H9 (cell line): ENCODE results near the gene SMAP1. TPM values are rescaled to one million over a fixed set of nuclear protein-coding genes. Genes with fewer than 3 reads are reported as not detected.

ENCODE experiments used
- DNase-seq: peaks from one replicate; pipeline ENCODE4 v3.0.0-alpha.2; 2017
- H2AFZ ChIP-seq: one replicate; pipeline ENCODE4 v1.6.1; 2013; ENCODE audit warnings: mild to moderate bottlenecking, low read length, control low read depth, moderate library complexity
- H2AK5ac ChIP-seq: 2 replicates; pipeline ENCODE4 v1.6.1; 2013; ENCODE audit warnings: low read length, control low read depth, mixed read lengths; ENCODE audit not compliant: insufficient read length
- H2BK120ac ChIP-seq: one replicate; pipeline ENCODE4 v1.6.1; 2013; ENCODE audit warnings: low read depth, mild to moderate bottlenecking, low read length, control low read depth, inconsistent platforms; ENCODE audit not compliant: poor library complexity, severe bottlenecking
- H2BK12ac ChIP-seq: 2 replicates; pipeline ENCODE4 v1.6.1; 2013; ENCODE audit warnings: low read length, control low read depth, mixed read lengths, low read depth; ENCODE audit not compliant: insufficient read length
- H2BK15ac ChIP-seq: 2 replicates; pipeline ENCODE4 v1.6.1; 2013; ENCODE audit warnings: low read depth, low read length, control low read depth
- H2BK20ac ChIP-seq: one replicate; pipeline ENCODE4 v1.6.1; 2013; ENCODE audit warnings: low read depth, mild to moderate bottlenecking, low read length, control low read depth, inconsistent platforms; ENCODE audit not compliant: poor library complexity, severe bottlenecking
- H2BK5ac ChIP-seq: 2 replicates; pipeline ENCODE4 v1.6.1; 2013; ENCODE audit warnings: low read length, control low read depth, mixed read lengths; ENCODE audit not compliant: insufficient read length
- H3K14ac ChIP-seq: 2 replicates; pipeline ENCODE4 v1.6.1; 2013; ENCODE audit warnings: low read length, control low read depth; ENCODE audit not compliant: insufficient read depth
- H3K18ac ChIP-seq: 2 replicates; pipeline ENCODE4 v1.6.1; 2013; ENCODE audit warnings: low read depth, mild to moderate bottlenecking, mixed read lengths, low read length, control low read depth; ENCODE audit not compliant: insufficient read length
- H3K23ac ChIP-seq: 2 replicates; pipeline ENCODE4 v1.6.1; 2013; ENCODE audit warnings: low read length, control low read depth, mixed read lengths, low read depth; ENCODE audit not compliant: insufficient read length
- H3K23me2 ChIP-seq: 2 replicates; pipeline ENCODE4 v1.6.1; 2013; ENCODE audit warnings: low read depth, mild to moderate bottlenecking, mixed read lengths, low read length, control low read depth; ENCODE audit not compliant: insufficient read length, poor library complexity, severe bottlenecking
- H3K27ac ChIP-seq: 2 replicates; pipeline ENCODE4 v1.5.1; 2013; ENCODE audit warnings: low read length, control low read depth, mixed read lengths, low read depth; ENCODE audit not compliant: insufficient read length
- H3K27me3 ChIP-seq: 2 replicates; pipeline ENCODE4 v1.6.1; 2013; ENCODE audit warnings: low read length, control low read depth, inconsistent platforms; ENCODE audit not compliant: insufficient read depth
- H3K4ac ChIP-seq: 2 replicates; pipeline ENCODE4 v1.6.1; 2013; ENCODE audit warnings: low read depth, mild to moderate bottlenecking, control low read depth, inconsistent platforms, low read length, moderate library complexity
- H3K4me1 ChIP-seq: 2 replicates; pipeline ENCODE4 v1.6.1; 2013; ENCODE audit warnings: low read length, control low read depth, inconsistent platforms; ENCODE audit not compliant: insufficient read depth
- H3K4me2 ChIP-seq: 2 replicates; pipeline ENCODE4 v1.6.1; 2013; ENCODE audit warnings: low read length, control low read depth, mixed read lengths; ENCODE audit not compliant: insufficient read length, insufficient read depth
- H3K56ac ChIP-seq: 2 replicates; pipeline ENCODE4 v1.6.1; 2013; ENCODE audit warnings: low read depth, mild to moderate bottlenecking, mixed read lengths, low read length, control low read depth; ENCODE audit not compliant: insufficient read length
- H3K79me1 ChIP-seq: 2 replicates; pipeline ENCODE4 v1.6.1; 2013; ENCODE audit warnings: low read depth, mild to moderate bottlenecking, moderate library complexity, low read length, control low read depth, inconsistent platforms; ENCODE audit not compliant: insufficient read depth, poor library complexity, severe bottlenecking
- H3K79me2 ChIP-seq: 2 replicates; pipeline ENCODE4 v1.6.1; 2013; ENCODE audit warnings: low read length, control low read depth, inconsistent platforms; ENCODE audit not compliant: insufficient read depth
- H3K9ac ChIP-seq: 2 replicates; pipeline ENCODE4 v1.6.1; 2013; ENCODE audit warnings: low read length, control low read depth, mixed read lengths; ENCODE audit not compliant: insufficient read length; ENCODE audit errors: extremely low read depth
- H3K9me3 ChIP-seq: one replicate; pipeline ENCODE4 v1.6.1; 2013; ENCODE audit warnings: low read depth, low read length, inconsistent platforms; ENCODE audit not compliant: control insufficient read depth
- H3T11ph ChIP-seq: one replicate; pipeline ENCODE4 v1.6.1; 2013; ENCODE audit warnings: mild to moderate bottlenecking, low read length, control low read depth, inconsistent platforms
- H4K20me1 ChIP-seq: one replicate; pipeline ENCODE4 v1.6.1; 2013; ENCODE audit not compliant: control insufficient read depth, insufficient read length, insufficient read depth
- H4K5ac ChIP-seq: 2 replicates; pipeline ENCODE4 v1.6.1; 2013; ENCODE audit warnings: low read depth, mild to moderate bottlenecking, mixed read lengths, low read length, control low read depth; ENCODE audit not compliant: insufficient read length
- H4K8ac ChIP-seq: replicated peaks from 2 replicates; pipeline ENCODE4 v1.6.1; 2013; ENCODE audit warnings: low read length, control low read depth, mixed read lengths, low read depth; ENCODE audit not compliant: insufficient read length
- H4K91ac ChIP-seq: 2 replicates; pipeline ENCODE4 v1.6.1; 2013; ENCODE audit warnings: low read depth, mild to moderate bottlenecking, moderate library complexity, mixed read lengths, low read length, control low read depth; ENCODE audit not compliant: insufficient read length
- H3K27ac Mint-ChIP-seq, 3 experiments: 2 replicates in 2 of 3; 3 replicates in 1 of 3; pipeline ENCODE4 v1.8.0; 2020 to 2021; ENCODE audit warnings: mixed read lengths in 3 of 3, mild to moderate bottlenecking in 1 of 3, moderate library complexity in 1 of 3
- H3K27me3 Mint-ChIP-seq: 2 replicates; pipeline ENCODE4 v1.8.0; 2021; ENCODE audit warnings: low read depth, mild to moderate bottlenecking, moderate library complexity, mixed read lengths
- H3K36me3 Mint-ChIP-seq, 3 experiments: 2 replicates in 2 of 3; 3 replicates in 1 of 3; pipeline ENCODE4 v1.8.0; 2020 to 2021; ENCODE audit warnings: low read depth in 3 of 3, mixed read lengths in 3 of 3; ENCODE audit not compliant: insufficient read depth in 1 of 3
- H3K4me1 Mint-ChIP-seq, 2 experiments: 2 replicates each; pipeline ENCODE4 v1.8.0; 2020; ENCODE audit warnings: mixed read lengths in 2 of 2
- H3K4me3 Mint-ChIP-seq, 2 experiments: 2 replicates in 1 of 2; 3 replicates in 1 of 2; pipeline ENCODE4 v1.8.0; 2020 to 2021; ENCODE audit warnings: mild to moderate bottlenecking in 2 of 2, mixed read lengths in 2 of 2, moderate library complexity in 1 of 2
- H3K9me3 Mint-ChIP-seq, 2 experiments: 2 replicates in 1 of 2; 3 replicates in 1 of 2; pipeline ENCODE4 v1.8.0; 2020; ENCODE audit warnings: mild to moderate bottlenecking in 2 of 2, mixed read lengths in 2 of 2, moderate library complexity in 1 of 2
- CTCF ChIP-seq: fragments of 200-600 bp; sonication (generic); conservative IDR thresholded peaks from 3 replicates; pipeline ENCODE4 v1.8.0; 2021; ENCODE audit warnings: antibody characterized with exemption, mild to moderate bottlenecking
- WGBS: extraction: QIAGEN DNeasy Blood & Tissue Kit; methylation state at CpG from one replicate; pipeline ENCODE4 v1.1.7; 2013; ENCODE audit warnings: missing lambda C conversion rate, low lambda C conversion rate, mixed read lengths; ENCODE audit not compliant: insufficient read length; ENCODE audit errors: extremely low coverage; 5-methylcytosine and 5-hydroxymethylcytosine counted together
- long read RNA-seq: library from polyadenylated mRNA; unstranded; transcript quantifications from one replicate; pipeline ENCODE4 v2.0.0, GENCODE V29; 2020
- total RNA-seq: library from RNA; stranded (reverse); gene quantifications from 2 replicates; pipeline ENCODE4 v1.2.1, GENCODE V29; 2021

The SMAP1 gene
- total RNA-seq, result 29.3 TPM in 2 replicates
- long read RNA-seq, transcript SMAP1-203 (11 exons, 3,333 nt), result major isoform, 15 of 52 reads
- long read RNA-seq, transcript SMAP1-201 (10 exons, 2,403 nt), result major isoform, 15 of 52 reads
- long read RNA-seq, partial matches to known transcripts, result 14 of 52 reads
- long read RNA-seq, other reads (novel, unspliced or antisense), result 8 of 52 reads

DNA sequence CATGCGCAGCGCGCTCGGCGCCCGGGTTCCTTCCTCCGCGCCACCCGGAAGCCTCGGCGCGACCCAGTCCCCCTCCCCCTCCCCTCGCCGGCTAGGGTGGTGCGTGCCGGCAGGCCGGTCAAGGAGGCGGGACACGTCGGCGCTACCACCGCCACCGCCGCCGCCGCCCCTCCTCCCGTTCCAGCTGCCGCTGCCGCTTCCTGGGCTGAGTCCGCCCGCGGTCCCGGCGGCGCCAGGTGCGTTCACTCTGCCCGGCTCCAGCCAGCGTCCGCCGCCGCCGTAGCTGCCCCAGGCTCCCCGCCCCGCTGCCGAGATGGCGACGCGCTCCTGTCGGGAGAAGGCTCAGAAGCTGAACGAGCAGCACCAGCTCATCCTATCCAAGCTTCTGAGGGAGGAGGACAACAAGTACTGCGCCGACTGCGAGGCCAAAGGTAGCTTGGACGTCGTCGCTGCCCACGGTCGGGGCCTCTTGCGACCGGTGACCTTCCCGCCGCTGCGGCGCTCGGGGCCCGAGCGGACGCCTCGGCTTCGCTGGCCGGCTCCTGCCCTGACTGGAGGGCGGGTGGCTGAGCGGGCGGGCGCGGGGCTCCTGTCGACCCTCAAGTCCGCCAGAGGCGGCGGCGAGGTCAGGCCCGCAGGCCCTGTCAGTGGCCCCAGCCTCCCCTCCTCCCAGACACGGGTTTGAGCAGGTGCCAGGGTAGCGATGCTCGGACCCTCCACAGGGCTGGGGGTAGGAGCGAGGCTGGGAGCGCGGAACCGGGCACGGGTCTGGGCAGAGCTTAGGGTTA is at the start of gene SMAP1:
SMAP1 (plus strand) TSS at position 173 of the 788 bp plus-strand sequence; CDS start at position 314, 141 bp downstream.
- Mint-ChIP-seq H3K27ac (peak within 1 kb of the TSS; percentile 91 to 93 (median 93)), H3K9me3 (no peaks in the 10 kb centered on the region; a peak in 1 of 5 replicates), H3K4me1 (peaks cover 37 to 40% of the 10 kb centered on the region in 2 experiments), H3K36me3 (no peaks in the 10 kb centered on the region; a peak in 1 of 7 replicates), H3K4me3 (peak within 1 kb of the TSS; percentile 80 to 88), H3K27me3 (no peaks in the 10 kb centered on the region)
- no peaks in the 10 kb centered on the region for H4K20me1 ChIP-seq
- DNase-seq, result peak; percentile 95
- H3K23me2 ChIP-seq, result peaks cover 2% of the 10 kb centered on the region
- peak within 1 kb of the TSS; percentile 65 for H3K4me2 ChIP-seq
- no peak within 1 kb of the TSS for H2BK15ac ChIP-seq
- no peak within 1 kb of the TSS for H4K8ac ChIP-seq
- peaks cover 5% of the 10 kb centered on the region; the same call in 1 of the 2 replicates for H3K79me2 ChIP-seq
- H2BK20ac ChIP-seq, result no peak within 1 kb of the TSS
- H3K27ac ChIP-seq, result no peak within 1 kb of the TSS
- H3K9ac ChIP-seq, result peak within 1 kb of the TSS; percentile 87
- peak within 1 kb of the TSS; percentile 70 for H2AFZ ChIP-seq
- H3K18ac ChIP-seq, result peak within 1 kb of the TSS; percentile 83
- H3K14ac ChIP-seq, result peak within 1 kb of the TSS; percentile 95
- no peak within 1 kb of the TSS for H4K5ac ChIP-seq
- WGBS, result no CpG with 5 or more reads among the region's 90 CpGs
- no peak within 1 kb of the TSS for H2BK5ac ChIP-seq
- H3K4me1 ChIP-seq, result no peaks in the 10 kb centered on the region; the same call in 1 of the 2 replicates
- H3K79me1 ChIP-seq, result no peaks in the 10 kb centered on the region
- TF ChIP-seq CTCF, result peak; percentile 40; the same call in 2 of the 3 replicates
- no peak within 1 kb of the TSS for H2BK120ac ChIP-seq
- no peak within 1 kb of the TSS for H3K56ac ChIP-seq
- H3K23ac ChIP-seq, result no peak within 1 kb of the TSS
- H3K4ac ChIP-seq, result no peak within 1 kb of the TSS
- H4K91ac ChIP-seq, result no peak within 1 kb of the TSS
- no peak within 1 kb of the TSS for H3T11ph ChIP-seq
- no peak within 1 kb of the TSS for H2BK12ac ChIP-seq
- H3K27me3 ChIP-seq, result no peaks in the 10 kb centered on the region
- no peak within 1 kb of the TSS for H2AK5ac ChIP-seq
- H3K9me3 ChIP-seq, result no peaks in the 10 kb centered on the region
